COLO668 (cell line): ENCODE data around the gene ARID1B.

Experiments used
- DNase-seq: peaks from one replicate; lab custom pipeline; 2025; ENCODE audit not compliant: unreplicated experiment; lab: John Stamatoyannopoulos, UW

Gene ARID1B

GRCh38 chr6:157017022-157017421, 239.8 kb downstream of the ARID1B start:
- no peak for DNase-seq

GRCh38 chr6:157017861-157018260, 240.7 kb downstream of the ARID1B start:
- no peak for DNase-seq

DNA sequence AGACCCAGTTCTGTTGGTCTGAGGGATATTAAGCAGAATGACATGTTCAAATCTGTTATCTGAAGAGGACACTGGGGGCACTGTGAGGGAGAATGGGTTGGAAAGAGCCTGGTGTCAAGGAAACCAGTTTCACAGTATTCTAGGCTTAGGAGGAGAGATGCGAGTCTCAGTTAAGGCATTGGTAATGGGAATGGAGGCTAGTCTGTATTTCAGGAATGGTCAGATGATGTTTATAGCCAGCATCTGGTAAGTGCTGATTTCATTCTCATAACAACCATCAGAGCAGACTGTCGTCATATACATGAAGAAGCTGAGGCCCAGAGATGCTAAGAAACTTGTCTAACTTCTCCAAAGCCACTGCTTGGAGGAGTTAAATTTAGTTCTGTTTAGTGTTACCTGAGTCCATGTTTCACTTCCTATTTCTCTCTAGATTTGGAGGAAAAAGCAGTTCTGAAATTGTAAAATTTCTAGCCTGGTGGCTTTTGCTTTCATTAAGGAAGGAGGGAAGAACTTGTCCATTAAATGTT, 242.0 kb downstream of the ARID1B start:
- no peak for DNase-seq

- DNase-seq: no peak
Measured at GRCh38 chr6:157019733-157020132, 242.6 kb downstream of the ARID1B start.

DNA sequence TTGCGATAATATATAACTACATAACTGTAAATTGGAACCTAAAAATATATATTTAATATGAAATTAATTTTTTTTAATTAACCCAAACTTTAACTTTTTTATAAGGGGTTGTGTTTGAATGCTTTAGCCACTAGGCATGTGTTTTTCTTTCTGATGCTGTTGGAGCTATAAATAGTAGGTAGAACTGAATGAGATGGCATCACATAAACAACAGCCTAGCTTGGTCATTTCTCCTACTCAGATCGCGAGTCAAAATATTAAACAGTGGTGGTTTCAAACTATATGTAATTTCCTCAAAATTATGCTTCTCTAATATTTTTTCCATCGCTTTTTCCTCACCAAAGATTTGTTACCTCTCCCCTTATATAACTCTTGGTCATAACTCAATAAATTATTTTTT, 243.2 kb downstream of the ARID1B start:
- no peak for DNase-seq

DNA sequence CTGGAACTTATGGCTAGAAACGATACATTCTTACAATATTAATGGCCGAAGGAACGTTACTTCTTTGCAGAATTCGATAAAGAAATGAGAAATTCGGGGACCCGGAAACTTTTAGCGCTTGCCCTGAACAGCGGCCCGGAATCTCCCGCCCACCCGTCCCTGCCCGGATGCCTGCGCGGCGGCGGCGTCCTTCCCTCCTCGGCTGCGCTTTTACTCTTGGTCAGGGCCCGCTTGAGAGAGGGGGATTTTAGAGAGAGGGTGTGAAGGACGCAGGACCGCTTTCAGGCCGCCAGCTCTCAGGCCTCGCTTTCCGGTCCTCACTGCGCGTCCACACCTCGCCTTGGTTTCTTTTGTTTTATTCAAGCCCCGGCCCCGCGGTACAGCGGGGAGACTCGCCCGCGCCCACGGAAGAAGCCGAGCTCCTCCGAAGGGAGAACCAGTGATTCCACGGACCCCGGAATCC, 243.7 kb downstream of the ARID1B start:
- peak; percentile 60 for DNase-seq

GRCh38 chr6:157021344-157021992, 244.3 kb downstream of the ARID1B start:
- DNase-seq: peak; percentile 84

GRCh38 chr6:157021993-157022740, 245.0 kb downstream of the ARID1B start:
- DNase-seq: peak; percentile 79

GRCh38 chr6:157023958-157024357, 246.8 kb downstream of the ARID1B start:
- DNase-seq: no peak

- no peak for DNase-seq
Measured at GRCh38 chr6:157024745-157025144, 247.6 kb downstream of the ARID1B start.

- DNase-seq: no peak
Measured at GRCh38 chr6:157025437-157025836, 248.3 kb downstream of the ARID1B start.

DNA sequence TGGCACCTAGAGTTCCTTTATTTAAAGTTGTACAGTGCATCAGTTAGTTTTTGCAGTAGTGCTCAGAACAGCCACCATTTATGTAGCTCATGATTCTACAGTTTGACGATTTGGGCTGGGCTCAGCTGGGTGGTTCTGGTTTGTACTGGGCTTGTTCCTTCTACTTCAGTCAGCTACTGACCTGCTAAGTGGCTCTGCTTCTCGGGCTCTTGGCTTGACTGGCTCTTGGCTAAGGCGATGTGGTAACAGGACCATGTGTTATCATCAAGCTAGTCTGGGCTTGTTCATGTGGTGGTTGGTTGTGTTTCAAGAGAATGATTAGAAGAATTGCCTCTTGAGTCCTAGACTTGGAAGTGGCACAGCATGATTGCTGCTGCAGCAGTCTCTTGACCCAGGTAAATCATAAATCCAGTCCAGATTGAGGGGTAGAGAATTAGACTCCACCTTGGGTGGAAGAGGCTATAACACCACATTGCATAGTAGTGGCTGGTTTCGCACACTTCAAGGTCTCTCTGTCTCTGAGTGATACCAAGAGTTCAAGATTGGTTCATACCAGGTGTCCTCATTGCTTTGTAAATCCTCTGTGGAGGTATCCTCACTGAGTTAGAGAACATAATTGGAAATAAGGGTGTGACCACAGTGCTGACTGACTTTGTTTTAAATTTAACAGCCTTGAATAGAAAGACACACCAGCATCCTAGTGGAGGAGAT, 253.0 kb downstream of the ARID1B start:
- no peak for DNase-seq

GRCh38 chr6:157030755-157031154, 253.6 kb downstream of the ARID1B start:
- no peak for DNase-seq

DNA sequence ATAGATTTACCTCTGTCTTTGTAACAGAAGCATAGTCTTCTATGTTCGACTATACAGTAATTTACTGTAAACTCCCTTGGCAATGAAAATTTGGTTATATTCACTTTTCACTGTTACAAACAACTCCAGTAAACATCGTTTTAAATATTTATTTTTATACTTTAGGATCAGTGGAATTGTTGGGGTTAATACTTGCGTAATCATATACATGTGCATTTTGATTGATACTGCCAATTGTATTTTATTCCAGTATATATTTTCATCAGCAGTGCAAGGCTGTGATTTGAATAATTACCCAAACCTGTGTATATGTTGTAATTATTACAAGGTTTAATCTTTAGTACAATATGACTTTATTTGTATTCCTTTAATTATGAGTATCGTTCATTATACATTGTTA, 255.7 kb downstream of the ARID1B start:
- no peak for DNase-seq

DNA sequence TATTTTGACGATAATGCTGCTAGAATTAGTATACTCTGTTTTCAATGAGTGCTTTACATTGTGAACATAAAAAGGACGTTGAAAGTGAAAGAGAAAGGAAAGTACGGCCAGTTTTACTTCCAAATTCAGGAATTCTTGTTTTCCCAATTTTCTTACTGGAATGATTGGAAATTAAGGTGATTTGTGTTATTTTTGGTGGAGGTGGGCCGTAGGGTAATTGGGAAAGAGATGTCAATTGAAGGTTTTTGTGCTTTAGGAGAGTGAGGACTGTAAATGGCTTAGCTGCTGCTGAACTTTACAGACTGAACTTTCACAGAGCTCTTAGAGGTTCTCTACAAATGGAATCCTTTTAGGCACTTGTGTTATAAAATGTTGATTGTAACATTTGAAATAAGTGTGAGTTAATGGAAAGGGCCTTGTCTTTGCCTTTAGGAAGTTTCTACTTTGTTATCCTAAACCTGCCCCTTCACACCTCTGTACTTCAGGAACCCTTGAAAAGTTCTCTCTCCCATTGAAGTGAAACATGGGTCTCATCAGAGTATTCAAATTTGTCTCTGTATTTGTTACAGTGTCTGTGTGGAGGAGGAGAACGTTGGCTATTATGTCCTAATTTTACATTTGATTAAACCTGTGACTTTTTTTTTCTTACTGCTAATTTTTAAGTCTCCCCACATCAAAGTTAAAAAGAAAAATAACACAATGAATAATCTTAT, 256.4 kb downstream of the ARID1B start:
- DNase-seq: no peak

GRCh38 chr6:157034436-157035230, 257.5 kb downstream of the ARID1B start:
- DNase-seq: no peak

DNA sequence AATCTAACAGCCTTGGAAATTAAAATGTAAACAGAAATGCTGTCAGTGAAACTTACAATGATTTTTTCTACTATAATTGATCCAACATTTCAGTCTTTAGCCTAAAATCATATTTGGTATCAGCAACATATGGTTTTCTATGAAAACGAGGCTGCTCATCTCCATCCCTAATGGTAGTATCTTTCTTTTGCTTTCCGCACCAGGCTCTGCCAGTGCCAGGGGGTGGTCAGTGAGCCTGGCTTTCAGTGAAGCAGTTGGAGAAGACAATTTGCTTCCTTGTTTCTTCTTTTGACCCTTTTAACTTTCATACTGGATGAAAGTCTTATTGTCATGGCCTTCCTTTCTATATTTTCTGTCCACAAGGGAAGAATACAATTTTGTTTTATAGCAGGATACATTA, 258.4 kb downstream of the ARID1B start:
- DNase-seq: no peak

- DNase-seq: no peak
Measured at GRCh38 chr6:157036245-157036711, 259.1 kb downstream of the ARID1B start.

- DNase-seq: no peak
Measured at GRCh38 chr6:157037165-157037564, 260.0 kb downstream of the ARID1B start.

DNA sequence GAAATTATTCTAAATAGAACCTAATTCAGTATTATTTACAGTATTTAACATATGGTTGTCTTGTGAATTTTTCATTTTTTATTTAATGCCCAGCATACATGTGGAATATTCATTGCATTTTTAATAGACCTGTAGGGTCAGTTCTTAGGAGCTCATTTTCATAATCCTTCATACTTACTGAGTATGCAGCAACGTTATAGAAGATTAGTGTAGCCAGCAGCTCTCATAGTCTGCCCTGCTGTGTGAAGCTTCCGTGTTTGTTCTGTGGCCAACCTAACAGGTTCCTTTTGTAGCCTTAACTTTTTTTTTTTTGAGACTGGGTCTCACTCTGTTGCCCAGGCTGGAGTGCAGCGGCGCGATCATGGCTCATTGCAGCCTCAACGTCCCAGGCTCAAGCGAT, 261.4 kb downstream of the ARID1B start:
- DNase-seq: no peak
